Fibroblast of villous mesenchyme (primary cell): ENCODE measurements around the gene CFL2. TPM values are rescaled to one million over a fixed set of nuclear protein-coding genes. Genes with fewer than 3 reads are reported as not detected.
A peak's percentile ranks its signal among the peaks of the same experiment; 100 is the strongest.

Experiments
- DNase-seq: peaks from one replicate; pipeline ENCODE4 v3.0.0-alpha.2; 2010; ENCODE audit warnings: low read depth
- H3K4me3 ChIP-seq: 2 replicates; pipeline ENCODE4 v1.5.1; 2011; ENCODE audit warnings: low read depth, mild to moderate bottlenecking, low read length
- total RNA-seq: library from RNA; depleted of rRNA; stranded (reverse); fragments of >200 nt; gene quantifications from 2 replicates; pipeline ENCODE4 v1.2.3, GENCODE V29; 2012
- TF ChIP-seq, protein P1 (sequence below): IDR thresholded peaks from 2 replicates; pipeline ENCODE4 v1.5.1; 2012; ENCODE audit warnings: low read depth, mild to moderate bottlenecking, low read length; ENCODE audit not compliant: insufficient read depth

Gene CFL2
- total RNA-seq, 1 donor: 173 TPM

DNA sequence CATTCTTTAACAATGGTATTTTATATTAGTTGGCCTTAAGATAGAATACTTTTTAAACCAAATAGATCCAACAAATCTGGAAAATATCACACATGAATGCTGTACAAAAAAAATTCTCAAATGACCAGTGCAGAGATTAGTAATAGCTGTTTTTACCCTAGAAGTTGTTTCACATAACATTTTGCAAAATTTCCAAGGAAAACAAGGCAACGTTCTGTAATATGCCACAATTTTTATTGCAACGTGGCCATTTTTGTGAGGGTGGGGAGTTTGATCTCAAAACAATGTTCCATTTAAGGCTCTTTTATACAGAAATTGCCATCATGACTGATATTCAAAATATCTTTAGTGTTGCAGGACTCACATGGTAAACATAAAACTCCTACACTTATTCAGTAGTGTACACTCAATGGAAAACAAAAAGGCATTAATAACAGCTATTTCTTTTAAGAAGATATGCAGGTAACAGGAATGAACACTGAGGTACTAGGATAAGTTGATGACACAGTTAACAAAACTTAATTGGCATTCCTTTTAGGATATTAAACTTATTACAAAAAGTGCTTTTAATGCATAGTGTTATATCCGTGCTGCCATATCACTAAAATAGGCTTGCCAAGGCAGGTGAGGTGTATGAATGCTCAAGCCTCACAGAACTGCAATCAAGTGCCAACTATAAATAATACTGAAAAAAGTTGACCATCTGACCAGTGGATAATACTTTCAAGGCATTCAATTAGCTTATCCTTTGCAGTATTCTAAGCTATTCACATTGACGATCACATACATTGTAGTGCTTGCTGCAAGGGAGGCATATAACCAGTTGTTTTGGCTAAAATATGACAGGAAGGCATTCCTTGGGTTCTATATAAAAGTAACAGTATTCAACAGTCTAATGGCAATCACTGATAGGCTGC lies 2.3 kb downstream of the CFL2 start:
- peak overlapping the region; percentile 86 for H3K4me3 ChIP-seq
- DNase-seq: no peak
- TF ChIP-seq, protein P1, sequence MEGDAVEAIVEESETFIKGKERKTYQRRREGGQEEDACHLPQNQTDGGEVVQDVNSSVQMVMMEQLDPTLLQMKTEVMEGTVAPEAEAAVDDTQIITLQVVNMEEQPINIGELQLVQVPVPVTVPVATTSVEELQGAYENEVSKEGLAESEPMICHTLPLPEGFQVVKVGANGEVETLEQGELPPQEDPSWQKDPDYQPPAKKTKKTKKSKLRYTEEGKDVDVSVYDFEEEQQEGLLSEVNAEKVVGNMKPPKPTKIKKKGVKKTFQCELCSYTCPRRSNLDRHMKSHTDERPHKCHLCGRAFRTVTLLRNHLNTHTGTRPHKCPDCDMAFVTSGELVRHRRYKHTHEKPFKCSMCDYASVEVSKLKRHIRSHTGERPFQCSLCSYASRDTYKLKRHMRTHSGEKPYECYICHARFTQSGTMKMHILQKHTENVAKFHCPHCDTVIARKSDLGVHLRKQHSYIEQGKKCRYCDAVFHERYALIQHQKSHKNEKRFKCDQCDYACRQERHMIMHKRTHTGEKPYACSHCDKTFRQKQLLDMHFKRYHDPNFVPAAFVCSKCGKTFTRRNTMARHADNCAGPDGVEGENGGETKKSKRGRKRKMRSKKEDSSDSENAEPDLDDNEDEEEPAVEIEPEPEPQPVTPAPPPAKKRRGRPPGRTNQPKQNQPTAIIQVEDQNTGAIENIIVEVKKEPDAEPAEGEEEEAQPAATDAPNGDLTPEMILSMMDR: no peak

DNA sequence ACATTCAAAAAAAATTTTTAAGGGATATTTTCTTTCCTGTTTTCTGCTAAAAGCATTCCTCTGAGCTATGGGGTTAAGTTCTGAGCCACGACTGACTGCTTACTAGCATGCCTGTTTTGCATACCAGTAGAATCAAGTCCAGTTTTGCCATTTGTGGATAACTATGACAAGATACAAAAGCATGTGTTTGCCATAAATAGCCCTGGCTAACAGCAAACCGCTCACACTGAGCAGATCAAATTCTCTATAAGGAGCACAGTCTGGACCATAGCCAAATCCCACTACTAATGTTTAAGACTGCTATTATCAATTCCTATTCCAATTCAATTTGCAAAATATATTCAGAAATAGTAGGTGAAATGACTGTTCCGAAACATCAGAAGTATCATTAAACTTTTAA lies 3.2 kb downstream of the CFL2 start:
- TF ChIP-seq, protein P1: no peak
- no peak overlapping the region for H3K4me3 ChIP-seq
- DNase-seq: peak; percentile 87

DNA sequence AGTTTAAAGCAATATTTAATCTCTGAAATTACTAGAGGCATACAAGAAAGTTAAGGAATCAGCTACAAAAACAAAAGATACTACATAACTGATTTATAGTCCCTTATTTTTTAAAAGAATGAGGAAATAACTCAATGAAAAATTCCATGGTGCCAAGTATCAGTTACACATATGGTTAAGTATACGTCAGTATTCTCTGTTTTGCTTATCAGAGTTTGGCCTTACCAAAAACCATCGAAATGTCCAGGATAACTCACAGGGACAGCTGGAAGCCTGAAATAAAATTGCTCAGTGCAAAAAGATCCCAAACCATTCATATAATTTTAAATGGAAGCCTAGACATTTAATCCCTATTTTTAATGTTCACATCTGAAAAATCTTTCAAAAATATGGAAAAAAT lies 3.6 kb downstream of the CFL2 start:
- TF ChIP-seq, protein P1: no peak
- no peak overlapping the region for H3K4me3 ChIP-seq
- peak; percentile 54 for DNase-seq

DNA sequence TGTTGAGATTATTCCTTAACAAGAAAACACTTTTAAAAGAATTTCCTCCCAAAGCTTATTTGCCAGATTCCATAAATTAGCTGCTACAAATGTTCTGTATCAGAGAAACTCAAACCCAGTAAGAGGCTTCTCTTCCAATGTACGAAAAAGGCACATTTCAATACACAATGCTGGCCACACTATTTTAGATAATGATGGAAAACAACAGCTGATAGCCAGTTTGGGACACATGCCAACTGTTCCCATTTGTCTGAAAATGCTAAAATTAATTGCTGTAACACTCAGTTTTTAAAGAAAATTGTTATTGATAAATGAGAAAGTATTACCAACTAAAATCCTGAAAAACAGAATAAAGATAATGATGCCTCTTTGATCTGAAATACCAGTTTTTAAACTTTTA lies 4.4 kb downstream of the CFL2 start:
- H3K4me3 ChIP-seq: no peak overlapping the region
- DNase-seq: no peak
- TF ChIP-seq, protein P1: no peak

DNA sequence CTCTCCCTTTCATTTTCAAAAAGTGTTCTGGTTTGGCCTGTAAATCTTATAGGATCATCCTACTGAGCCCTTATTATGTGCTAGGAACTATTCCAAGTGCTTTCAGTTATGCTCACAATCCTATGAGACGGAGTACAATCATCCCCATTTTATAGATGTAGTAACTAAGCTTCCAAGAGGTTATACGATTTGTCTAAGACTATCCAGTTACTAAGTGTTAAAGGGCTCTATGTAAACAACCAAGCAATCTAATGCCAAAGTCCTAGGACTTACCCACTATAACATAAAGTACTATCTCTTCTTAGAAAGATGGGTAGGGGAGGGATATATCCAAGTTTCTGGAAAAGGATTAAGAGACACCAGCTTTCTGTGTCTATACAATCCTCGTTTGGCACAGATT lies 6.7 kb downstream of the CFL2 start:
- no peak overlapping the region for H3K4me3 ChIP-seq
- TF ChIP-seq, protein P1: no peak
- peak; percentile 59 for DNase-seq

DNA sequence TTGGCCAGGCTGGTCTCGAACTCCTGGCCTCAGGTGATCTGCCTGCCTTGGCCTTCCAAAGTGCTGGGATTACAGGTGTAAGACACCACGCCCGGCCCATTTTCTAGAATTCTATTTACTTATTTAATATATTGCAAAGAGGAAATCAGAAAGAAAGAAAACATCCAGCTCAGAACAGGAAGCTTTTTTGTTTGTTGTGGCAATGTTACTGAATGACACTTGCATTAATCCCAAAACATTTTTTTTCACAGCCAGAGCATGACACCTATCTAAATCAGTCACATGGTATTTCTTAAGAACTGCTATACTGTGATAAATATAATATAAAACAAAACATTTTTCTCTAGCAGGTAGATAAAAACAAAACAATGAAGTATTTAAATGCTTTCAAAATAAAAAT lies 12.6 kb downstream of the CFL2 start:
- DNase-seq: no peak
- TF ChIP-seq, protein P1: no peak
- no peak overlapping the region for H3K4me3 ChIP-seq
